GM12891 (cell line): ENCODE results near the gene PROX1.

Source experiments
- DNase-seq: peaks from one replicate; pipeline ENCODE4 v3.0.0; 2011; ENCODE audit warnings: low spot score; ENCODE audit not compliant: insufficient read length
- FAIRE-seq: peaks from 2 replicates; lab custom pipeline; 2011; peaks lifted over from hg19 to GRCh38; lab: Jason Lieb, UNC
- PAX5 ChIP-seq: IDR thresholded peaks from 2 replicates; pipeline ENCODE4 v1.6.1; 2011; ENCODE audit warnings: low read length, moderate library complexity, mild to moderate bottlenecking; ENCODE audit not compliant: insufficient read depth, severe bottlenecking
- POLR2A ChIP-seq: IDR thresholded peaks from 2 replicates; pipeline ENCODE4 v1.6.1; 2011; ENCODE audit warnings: low read depth, low read length, control low read depth
- POLR2AphosphoS5 ChIP-seq: IDR thresholded peaks from 2 replicates; pipeline ENCODE4 v1.6.1; 2011; ENCODE audit warnings: low read depth, low read length, control low read depth
- POU2F2 ChIP-seq: IDR thresholded peaks from 2 replicates; pipeline ENCODE4 v1.6.1; 2011; ENCODE audit warnings: low read depth, mild to moderate bottlenecking, control low read depth, low read length, moderate library complexity
- SPI1 ChIP-seq: IDR thresholded peaks from 2 replicates; pipeline ENCODE4 v1.6.1; 2011; ENCODE audit warnings: low read depth, low read length, control low read depth
- TAF1 ChIP-seq: IDR thresholded peaks from 2 replicates; pipeline ENCODE4 v1.6.1; 2011; ENCODE audit warnings: low read depth, low read length, control low read depth

Gene PROX1

GRCh38 chr1:214039394-214040018, 51.7 kb downstream of the PROX1 start:
- DNase-seq (no peak), FAIRE-seq (no peak)
- TF ChIP-seq PAX5: no peak
- no peak for TF ChIP-seq SPI1
- TF ChIP-seq POLR2A: no peak
- no peak for TF ChIP-seq POLR2AphosphoS5
- TF ChIP-seq POU2F2: no peak
- no peak for TF ChIP-seq TAF1

DNA sequence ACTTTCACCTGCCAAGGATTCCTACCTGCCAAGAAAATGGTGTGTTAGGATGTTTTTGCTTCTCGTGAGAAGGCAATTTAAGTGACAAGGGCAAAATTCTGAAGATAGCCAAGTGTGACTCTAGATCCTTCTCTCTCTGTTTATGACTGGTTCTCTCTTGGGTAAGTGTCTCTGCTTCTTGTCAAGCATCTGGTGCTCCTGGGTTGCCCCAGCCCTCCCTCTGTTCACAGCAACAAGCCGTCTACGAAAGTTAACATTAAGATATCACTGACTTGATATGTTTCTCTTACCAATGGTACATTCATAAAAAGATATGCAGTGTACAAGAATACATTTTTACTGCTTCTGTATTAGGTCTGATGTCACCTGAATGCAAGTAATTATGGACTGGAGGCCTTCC, 55.4 kb downstream of the PROX1 start:
- no peak for TF ChIP-seq PAX5
- TF ChIP-seq POU2F2: no peak
- TF ChIP-seq SPI1: no peak
- TF ChIP-seq POLR2AphosphoS5: no peak
- no peak for TF ChIP-seq POLR2A
- no peak for TF ChIP-seq TAF1
- DNase-seq (no peak), FAIRE-seq (no peak)

- no peak for DNase-seq
- FAIRE-seq: no peak
- TF ChIP-seq POLR2A (no peak), PAX5 (no peak), POLR2AphosphoS5 (no peak), TAF1 (no peak), SPI1 (no peak), POU2F2 (no peak)
These were observed 56.9 kb downstream of the PROX1 start for GRCh38 chr1:214044438-214045214.

DNA sequence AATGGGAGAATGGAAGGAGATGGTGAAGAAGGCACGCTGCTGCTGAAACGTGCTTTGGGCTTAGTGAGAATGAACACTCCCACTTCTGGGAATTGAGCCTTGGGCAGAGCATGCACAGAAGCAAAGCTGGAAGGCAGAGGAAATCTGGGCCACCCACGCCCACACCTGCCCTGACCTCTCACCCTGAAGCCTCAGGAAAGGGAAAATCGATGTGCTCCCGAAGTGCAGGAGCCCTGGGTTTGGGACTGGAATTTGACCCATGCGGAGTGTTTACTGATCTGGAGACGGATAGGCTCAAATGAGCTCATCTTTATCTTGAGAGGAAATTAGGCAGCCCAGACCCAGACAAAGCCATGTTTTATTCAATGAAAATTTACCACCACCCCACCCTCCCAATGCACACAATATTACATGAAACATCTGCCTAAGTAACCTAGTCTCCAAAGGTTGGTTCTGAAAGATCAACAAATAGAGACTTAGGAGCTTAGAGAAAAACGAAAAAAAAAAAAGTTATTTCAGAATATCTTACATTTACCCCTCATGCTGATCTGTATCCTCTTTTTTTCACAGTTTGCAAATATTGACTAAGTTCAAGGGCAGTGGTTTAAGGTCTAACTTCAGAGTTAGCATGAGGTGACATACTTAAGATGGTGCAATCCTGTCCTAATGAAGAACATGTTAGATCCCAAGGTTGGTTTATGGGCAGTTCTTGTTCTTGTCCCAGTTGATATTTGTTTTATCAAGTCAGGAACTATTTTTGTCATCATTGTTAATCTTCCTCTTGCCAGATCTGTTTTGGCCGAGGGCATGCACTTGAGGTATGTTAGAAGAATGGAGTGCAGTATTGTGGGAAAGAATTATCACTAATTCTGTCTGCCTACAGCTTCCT, 63.0 kb downstream of the PROX1 start:
- TF ChIP-seq SPI1 (no peak), PAX5 (no peak), POLR2AphosphoS5 (no peak), POLR2A (no peak), POU2F2 (no peak), TAF1 (no peak)
- no peak for DNase-seq
- FAIRE-seq: no peak

DNA sequence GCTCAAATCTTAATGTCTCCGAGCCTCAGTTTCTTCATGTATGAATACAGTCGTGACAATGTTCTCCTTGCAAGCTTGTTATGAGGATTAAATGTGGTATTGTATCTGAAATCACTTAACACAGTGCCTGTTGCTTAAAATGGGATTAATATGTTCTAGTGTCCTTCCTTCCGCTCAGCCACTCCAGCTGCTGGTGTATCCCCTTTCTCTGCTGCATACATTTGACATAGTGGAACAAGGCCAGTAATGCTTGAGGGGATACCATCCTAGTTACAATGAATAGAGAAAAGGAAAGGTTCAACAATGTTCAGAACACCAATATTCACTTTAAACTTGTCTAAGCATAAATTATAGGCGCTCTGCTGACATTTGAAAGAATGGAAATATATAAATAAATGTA, 64.0 kb downstream of the PROX1 start:
- TF ChIP-seq POLR2A (no peak), POU2F2 (no peak), TAF1 (no peak), SPI1 (no peak), POLR2AphosphoS5 (no peak), PAX5 (no peak)
- no peak for FAIRE-seq
- no peak for DNase-seq

DNA sequence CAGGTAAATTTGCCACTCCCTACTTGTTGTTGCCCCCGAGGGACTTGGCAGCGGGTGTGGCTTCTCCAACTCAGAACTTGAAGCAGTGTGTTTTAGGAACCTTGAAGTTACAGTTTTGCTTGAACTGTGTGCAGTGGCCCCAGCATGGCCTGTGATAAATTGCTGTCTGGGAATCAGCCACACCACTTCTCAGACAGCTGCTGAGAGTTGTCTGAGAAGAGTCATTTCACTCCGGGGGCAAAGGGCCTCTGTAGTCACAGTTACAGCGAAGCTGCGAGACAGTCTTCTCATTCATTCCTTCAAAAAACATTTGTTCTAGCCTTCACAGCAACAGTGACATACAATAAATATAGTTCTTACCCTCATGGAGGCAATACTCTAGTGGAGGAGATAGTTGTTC, 70.3 kb downstream of the PROX1 start:
- no peak for FAIRE-seq
- DNase-seq: no peak
- TF ChIP-seq PAX5 (no peak), POU2F2 (no peak), POLR2AphosphoS5 (no peak), POLR2A (no peak), SPI1 (no peak), TAF1 (no peak)

DNA sequence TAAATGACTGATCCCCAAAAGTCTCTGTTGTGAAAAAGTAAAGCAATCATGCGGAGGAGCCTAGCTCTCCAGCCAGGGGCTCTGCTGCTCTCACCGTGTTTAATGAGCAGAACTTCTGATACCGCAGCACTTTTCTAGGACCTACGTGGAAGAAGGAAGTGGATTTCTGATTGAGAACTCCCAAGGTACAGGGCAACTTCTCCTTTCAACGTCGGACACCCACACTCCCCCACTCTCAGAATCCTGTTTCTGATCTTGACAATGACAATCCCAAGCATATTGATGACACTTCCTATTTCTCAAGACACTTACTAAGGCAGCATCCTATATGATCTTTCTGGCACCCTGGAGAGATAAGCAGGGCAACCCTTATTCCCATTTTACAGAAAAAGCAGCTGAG, 78.4 kb downstream of the PROX1 start:
- FAIRE-seq (no peak), DNase-seq (no peak)
- no peak for TF ChIP-seq TAF1
- TF ChIP-seq POLR2AphosphoS5: no peak
- no peak for TF ChIP-seq PAX5
- no peak for TF ChIP-seq POU2F2
- no peak for TF ChIP-seq POLR2A
- TF ChIP-seq SPI1: no peak

DNA sequence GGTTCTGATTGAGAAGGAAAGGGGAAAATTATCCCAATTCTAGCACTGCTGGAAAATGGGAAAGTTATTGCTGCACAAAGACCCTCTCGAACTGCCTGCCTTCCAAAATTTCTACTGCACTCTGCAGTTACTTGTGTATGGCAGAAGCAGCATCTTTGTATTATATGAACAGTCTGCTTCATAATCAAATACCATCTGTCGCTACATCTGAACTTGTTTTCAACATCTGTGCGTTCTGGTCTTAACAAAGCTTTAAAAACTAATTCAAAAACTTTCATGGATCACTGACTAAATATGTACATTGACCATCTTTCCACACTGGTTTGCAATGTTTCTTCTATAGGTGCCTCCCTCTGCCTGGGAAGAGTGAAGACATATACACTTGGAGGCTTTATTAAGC, 79.2 kb downstream of the PROX1 start:
- no peak for DNase-seq
- TF ChIP-seq POLR2A: no peak
- no peak for TF ChIP-seq PAX5
- TF ChIP-seq POU2F2: no peak
- TF ChIP-seq TAF1: no peak
- no peak for TF ChIP-seq POLR2AphosphoS5
- TF ChIP-seq SPI1: no peak
- no peak for FAIRE-seq

DNA sequence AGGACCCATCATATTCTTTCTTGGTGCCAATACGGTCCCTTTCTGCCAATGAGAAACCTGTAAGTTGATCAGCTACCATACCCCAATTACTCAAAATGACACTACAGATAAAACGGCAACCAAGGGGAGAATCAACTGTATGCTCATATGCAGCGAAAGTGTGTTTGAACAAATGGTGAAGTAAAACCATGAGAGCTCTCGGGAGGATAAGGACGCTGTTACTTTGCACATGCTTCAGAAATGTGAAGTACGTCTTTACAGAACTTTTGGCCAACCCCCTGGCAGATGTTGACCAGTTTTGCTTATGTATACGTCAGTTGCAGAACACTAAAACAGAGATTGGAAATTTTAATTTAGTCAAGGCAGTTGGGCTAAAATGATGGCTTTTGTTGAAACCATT, 79.6 kb downstream of the PROX1 start:
- FAIRE-seq (no peak), DNase-seq (no peak)
- TF ChIP-seq POLR2AphosphoS5 (no peak), POU2F2 (no peak), SPI1 (no peak)
